H7 (cell line): ENCODE measurements around the gene KLK12. TPM values are rescaled to one million over a fixed set of nuclear protein-coding genes. Genes with fewer than 3 reads are reported as not detected.

Source experiments
- DNase-seq: peaks from one replicate; pipeline ENCODE4 v3.0.0; 2012
- H3K27me3 ChIP-seq: 2 replicates; pipeline ENCODE4 v1.6.0; 2011; ENCODE audit warnings: mild to moderate bottlenecking, low read length; ENCODE audit not compliant: control insufficient read depth, insufficient read depth
- H3K36me3 ChIP-seq: replicated peaks from 2 replicates; pipeline ENCODE4 v1.5.1; 2011; ENCODE audit warnings: low read length; ENCODE audit not compliant: control insufficient read depth, insufficient read depth
- H3K4me3 ChIP-seq: 2 replicates; pipeline ENCODE4 v1.5.1; 2011; ENCODE audit warnings: low read depth, mild to moderate bottlenecking, control low read depth, low read length, moderate library complexity; ENCODE audit not compliant: insufficient read depth
- total RNA-seq: library from RNA; depleted of rRNA; stranded (reverse); fragments of >200 nt; shearing (Covaris generic); gene quantifications from 2 replicates; pipeline ENCODE4 v1.2.3, GENCODE V29; 2014

KLK12 gene
- total RNA-seq, 1 experiment from 2014 or later = not detected

DNA sequence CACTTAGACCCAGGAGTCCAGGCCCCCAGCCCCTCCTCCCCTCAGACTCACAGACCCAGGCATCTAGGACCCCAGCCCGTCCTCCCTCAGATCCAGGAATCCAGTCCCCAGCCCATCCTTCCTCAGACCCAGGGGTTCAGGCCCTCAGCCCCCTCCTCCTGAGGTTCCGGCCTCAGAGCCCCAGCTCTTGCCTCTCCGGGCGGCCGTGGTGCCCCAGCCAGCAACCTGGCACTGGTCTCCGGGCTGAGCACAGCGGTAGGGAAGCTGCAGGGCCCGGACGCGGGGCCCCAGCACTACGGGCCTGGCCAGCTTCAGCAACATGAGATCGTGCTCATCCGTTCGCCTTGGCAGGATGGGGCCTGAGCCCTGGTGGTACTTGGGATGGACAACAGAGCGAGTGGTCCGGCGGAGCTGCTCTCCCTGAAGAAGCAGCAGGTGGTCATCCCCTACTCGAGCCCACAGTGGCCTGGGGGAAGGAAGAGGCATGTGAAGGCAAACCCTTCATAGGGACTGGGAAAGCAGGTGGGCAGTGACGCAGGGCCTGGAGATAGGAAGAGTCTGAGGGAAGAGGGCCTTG, 19.0 kb downstream of the KLK12 start:
- H3K36me3 ChIP-seq = no peaks in the 10 kb centered on the region
- H3K27me3 ChIP-seq = peaks cover 31% of the 10 kb centered on the region
- peak; percentile 37 for DNase-seq
- no peak overlapping the region for H3K4me3 ChIP-seq

DNA sequence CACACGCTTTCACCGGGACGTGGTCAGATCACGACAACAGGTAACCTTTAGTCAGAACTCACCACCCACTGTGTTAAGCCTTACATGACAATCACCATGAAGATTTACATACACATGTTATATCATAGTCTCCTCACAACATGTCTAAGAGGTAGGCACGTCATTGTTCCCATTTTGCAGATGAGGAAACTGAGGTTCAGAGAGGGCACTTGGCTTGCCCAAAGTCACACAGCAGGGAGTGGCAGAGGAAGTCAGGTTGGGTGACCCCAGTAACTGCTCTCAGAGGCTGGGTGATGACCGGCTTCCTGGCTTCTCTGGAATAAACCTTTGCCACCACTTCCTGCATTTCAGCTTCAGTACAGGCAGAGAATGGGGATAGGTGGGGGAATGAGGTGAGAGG, 20.6 kb downstream of the KLK12 start:
- Histone ChIP-seq H3K36me3 (no peaks in the 10 kb centered on the region), H3K27me3 (peaks cover 29% of the 10 kb centered on the region), H3K4me3 (no peak overlapping the region)
- DNase-seq = no peak

DNA sequence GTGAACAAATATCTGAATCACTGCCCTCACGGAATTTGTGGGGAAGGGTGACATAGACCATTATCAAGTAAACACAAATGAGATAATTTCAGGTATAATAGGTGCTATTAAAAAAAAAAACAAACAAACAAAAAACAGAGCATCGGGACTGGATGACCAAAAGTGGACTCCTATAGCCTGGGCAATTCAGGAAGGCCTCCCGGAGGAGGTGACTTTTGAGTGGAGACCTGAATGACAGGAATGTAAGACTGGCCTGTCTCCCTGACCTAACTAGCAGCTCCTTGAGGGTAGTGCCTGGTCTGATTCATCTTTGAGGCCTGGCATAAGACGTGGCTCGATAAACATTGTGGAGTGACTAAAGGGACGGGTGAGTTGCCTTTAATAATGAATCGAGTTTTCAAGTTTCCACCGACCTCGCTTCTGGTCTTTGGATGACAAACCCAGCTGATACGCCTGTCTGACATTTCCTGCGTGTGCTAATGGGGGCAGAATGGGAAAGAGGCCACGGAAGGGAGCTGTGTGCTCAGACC, 22.1 kb downstream of the KLK12 start:
- no peak for DNase-seq
- H3K27me3 ChIP-seq = peaks cover 18% of the 10 kb centered on the region

DNA sequence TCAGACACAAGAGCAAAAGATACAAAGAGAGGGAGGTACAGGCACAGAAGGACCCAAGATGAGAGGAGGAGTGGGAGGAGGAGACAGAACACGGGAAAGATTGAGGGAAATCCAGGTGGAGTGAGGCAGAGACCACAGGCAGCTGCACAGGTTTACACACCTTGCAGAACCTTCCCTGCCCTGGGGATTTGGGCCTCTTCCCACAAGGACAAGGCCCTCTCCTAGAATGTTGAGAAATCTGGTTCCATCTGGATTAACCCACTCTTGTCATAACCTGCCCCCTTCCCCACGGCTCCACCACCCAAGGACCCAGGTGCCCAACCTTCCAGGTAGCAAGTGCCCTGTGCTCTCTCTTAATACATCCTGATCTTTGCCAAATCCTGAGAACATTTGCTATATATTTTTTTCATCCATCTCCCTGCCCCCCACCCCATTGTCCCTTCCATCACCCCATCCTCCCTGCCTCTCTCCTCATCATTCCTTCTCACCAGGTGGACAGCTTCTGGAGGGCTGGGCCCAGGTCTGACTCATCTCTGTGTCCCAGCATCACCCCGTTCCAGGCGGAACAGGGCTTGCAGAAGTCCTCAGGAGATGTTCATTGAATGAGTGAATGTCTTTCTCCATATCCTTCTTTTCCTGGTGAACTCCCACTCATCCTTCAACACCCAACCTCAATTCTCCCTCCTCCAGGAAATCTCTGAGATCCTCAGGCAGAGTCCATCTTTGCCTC, 24.6 kb downstream of the KLK12 start:
- H3K4me3 ChIP-seq = no peak overlapping the region
- DNase-seq = no peak
- no peaks in the 10 kb centered on the region for H3K36me3 ChIP-seq
- peaks cover 12% of the 10 kb centered on the region; the same call in 1 of the 2 replicates for H3K27me3 ChIP-seq

More for the DNA sequence above, 22.1 kb downstream of the KLK12 start:
- Histone ChIP-seq H3K36me3 (no peaks in the 10 kb centered on the region), H3K4me3 (no peak overlapping the region)

DNA sequence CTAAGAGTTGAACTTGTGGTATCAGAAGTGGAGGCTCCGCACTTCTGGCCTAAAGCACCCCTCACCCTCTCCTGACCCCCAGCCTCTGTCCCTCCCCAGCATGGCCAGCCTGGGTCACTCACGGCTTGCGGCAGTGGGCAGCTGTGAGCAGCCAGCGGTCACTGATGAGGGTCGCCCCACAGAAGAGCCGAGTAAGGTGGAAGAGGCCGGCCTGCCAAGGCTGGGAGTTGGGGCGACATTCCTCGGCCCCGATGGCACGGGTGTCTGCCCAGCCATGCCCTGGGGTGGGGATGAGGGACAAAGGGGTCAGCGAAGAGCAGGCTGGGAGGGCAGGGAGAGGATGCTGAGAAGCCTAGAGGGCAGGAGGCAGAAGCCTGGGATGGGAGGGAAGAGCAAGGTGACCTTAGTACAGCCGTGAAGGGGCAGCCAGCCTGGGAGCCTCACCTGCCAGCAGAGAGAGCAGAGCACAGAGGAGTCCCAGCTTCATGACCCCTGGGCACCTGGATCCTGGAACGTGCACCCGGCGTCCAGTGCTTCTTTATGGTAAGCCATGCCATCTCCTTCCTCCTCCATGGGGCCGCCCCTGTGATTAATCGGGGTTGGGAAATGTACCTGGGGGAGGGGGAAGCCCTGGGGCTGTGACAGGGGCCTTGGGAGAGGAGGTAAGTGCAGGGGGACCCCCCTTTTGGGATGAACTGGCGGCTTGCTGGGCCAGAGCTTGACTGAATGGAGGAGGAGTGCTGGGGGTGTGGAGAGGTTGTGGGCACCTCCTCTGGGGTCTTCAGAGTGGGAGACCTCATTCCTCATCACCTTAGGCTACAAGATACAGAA, 25.5 kb downstream of the KLK12 start:
- Histone ChIP-seq H3K27me3 (peaks cover 12% of the 10 kb centered on the region; the same call in 1 of the 2 replicates), H3K4me3 (no peak overlapping the region), H3K36me3 (no peaks in the 10 kb centered on the region)
- peak; percentile 29 for DNase-seq

DNA sequence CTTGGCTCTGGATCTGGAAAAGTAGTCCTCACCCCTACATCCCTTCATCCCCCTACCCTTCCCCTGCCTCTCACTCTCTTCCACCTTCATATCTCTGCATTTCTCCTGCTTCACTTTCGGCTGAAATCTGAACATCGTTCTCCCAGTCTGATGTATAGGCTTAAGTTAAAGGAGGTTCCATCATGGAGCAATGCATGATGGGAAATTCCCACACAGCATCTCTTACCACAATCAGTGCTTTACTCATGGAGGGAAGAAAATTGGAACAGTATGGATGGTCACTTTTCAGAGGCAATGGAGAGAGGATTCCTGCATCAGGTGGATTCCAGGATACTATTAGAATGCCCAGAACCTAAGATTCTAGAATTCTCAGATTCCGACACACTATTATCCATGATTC, 27.3 kb downstream of the KLK12 start:
- Histone ChIP-seq H3K27me3 (peaks cover 10% of the 10 kb centered on the region; the same call in 1 of the 2 replicates), H3K36me3 (no peaks in the 10 kb centered on the region), H3K4me3 (no peak overlapping the region)
- no peak for DNase-seq

DNA sequence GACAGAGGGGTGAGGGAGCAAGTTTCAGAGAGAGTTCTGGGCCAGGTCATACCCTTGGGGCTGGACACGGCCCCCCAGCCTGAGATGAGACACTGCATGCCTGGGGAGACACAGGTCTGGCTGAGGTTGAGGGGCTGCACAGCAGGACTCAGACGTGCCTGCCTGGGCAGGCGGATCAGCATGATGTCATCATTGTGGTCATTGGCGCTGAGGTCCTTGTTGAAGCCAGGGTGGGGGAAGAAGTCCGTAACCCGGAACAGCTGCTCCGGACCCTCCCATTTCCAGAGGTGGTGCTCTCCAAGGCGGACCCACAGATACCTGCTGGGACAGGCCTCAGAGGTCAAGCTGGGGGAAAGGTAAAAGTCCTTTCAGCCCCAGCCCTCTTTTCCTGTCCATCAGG, 28.4 kb downstream of the KLK12 start:
- DNase-seq = peak; percentile 22
- H3K4me3 ChIP-seq = no peak overlapping the region

DNA sequence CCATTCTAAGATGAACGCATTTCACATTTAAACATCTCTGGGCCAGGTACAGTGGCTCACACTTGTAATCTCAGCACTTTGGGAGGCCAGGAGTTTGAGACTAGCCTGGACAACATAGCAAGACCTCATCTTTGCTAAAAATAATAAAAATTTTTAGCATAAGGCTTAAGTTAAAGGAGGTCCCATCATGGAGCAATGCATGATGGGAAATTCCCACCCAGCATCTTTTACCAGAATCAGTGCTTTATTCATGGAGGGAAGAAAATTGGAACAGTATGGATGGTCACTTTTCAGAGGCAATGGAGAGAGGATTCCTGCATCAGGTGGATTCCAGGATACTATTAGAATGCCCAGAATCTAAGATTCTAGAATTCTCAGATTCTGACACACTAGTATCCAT, 29.6 kb downstream of the KLK12 start:
- no peaks in the 10 kb centered on the region for H3K36me3 ChIP-seq
- peaks cover 15% of the 10 kb centered on the region; the same call in 1 of the 2 replicates for H3K27me3 ChIP-seq
- no peak for DNase-seq
- H3K4me3 ChIP-seq = no peak overlapping the region

More for the DNA sequence above, 28.4 kb downstream of the KLK12 start:
- Histone ChIP-seq H3K27me3 (peaks cover 10% of the 10 kb centered on the region; the same call in 1 of the 2 replicates), H3K36me3 (no peaks in the 10 kb centered on the region)

DNA sequence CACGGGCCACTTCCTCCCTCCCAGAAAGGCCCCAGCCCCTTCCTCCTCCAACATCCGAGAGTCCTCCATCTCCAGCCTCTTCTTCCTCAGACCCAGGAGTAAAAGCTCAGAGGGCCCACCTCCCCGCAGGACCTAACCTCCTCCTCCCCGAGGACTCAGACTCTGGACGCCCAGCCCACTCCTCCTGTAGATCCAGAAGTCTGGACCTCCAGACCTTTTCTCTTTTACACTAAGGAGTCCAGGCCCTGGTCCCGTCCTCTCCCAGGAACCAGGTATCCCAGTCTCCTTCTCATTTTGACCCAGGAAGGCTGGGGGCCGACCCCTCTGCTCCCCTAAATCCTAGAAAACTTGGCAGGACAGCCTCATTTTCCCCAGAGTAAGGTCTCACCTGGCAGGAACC, 31.5 kb downstream of the KLK12 start:
- peak; percentile 23 for DNase-seq
- Histone ChIP-seq H3K4me3 (no peak overlapping the region), H3K36me3 (no peaks in the 10 kb centered on the region), H3K27me3 (peaks cover 10% of the 10 kb centered on the region; the same call in 1 of the 2 replicates)

DNA sequence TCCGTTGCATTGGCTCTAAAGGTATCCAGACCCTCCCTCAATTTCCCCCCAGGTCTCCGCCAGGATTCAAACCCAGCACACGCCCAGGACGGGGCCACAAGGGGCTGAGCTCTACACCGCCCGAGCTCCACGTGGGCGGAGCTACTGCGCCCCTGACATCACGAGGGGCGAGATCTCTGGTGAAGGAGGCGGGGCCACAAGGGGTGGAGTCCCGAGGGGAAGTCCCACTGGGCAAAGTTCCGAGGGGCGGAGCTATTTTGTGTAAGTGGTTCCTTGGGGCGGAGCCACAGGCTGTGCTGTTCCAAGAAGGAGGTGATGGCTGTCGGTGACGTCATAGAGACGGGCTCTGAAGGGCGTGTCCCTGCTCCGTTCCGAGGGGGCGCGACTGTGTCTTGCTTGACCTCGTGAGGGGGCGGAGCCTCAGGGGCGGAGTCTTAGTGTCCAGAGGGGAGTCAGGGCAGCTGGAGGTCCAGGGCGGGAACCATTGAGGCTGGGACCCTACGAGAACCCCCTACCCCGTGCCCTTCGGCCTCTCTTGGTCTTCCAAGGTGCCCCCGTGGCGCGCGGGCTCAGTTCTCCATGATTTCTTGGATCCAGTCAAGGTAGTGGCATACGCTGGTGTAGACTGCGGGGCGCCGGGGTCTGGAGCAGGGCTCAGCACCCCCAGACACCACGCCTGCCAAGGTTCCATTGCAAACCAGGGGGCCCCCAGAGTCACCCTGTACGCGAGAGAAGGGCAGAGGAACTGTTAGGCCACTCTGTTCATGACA, 32.1 kb downstream of the KLK12 start:
- peak; percentile 94 for DNase-seq
- H3K27me3 ChIP-seq = peaks cover 14% of the 10 kb centered on the region; the same call in 1 of the 2 replicates
- H3K4me3 ChIP-seq = peak overlapping the region; percentile 73
- H3K36me3 ChIP-seq = no peaks in the 10 kb centered on the region

DNA sequence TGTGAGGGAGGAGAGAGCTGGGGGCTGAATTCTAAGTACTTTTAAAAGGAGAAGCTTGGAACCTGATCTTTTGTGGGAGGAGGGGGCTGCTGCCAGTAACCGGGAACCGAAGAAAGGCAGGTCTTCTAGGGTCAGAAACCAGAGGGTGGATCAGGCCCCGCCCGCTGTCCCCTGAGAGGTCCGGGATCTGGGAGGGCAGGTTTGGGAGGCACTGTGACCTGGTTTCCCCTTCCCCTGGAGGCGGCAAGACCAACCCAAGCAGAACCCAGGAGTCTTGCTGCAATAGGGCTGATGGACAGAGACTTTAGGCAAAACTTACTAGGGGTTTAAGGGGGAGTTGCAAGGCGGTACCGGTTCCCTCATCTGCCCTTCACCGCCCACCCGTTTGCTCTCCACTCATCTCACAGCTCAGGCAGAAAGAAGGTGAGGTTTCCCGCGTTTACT, 32.7 kb downstream of the KLK12 start:
- no peaks in the 10 kb centered on the region for H3K36me3 ChIP-seq
- DNase-seq = peak; percentile 71
- peak overlapping the region; percentile 73 for H3K4me3 ChIP-seq
- H3K27me3 ChIP-seq = peaks cover 11% of the 10 kb centered on the region; the same call in 1 of the 2 replicates

DNA sequence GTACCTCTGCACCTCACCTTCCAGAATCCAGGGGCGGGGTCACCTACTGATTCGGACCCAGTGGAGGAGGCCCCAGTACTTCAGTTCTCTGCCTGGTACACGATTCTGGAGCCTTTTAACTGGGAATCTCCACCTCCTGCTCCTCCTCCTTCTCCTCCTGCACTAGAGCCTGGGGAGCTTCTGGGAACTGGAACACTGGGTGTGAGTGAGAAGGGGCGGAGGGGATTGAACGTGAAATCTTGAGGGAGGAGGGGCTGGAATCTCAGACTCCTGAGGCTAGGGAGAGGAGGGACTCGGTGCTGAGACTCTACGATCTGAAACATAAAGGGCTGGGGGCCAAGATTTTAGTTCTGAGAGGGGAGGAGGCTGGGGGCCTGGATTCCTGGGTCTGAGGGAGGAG, 33.3 kb downstream of the KLK12 start, which contains the start of gene KLK8:
Gene KLK8 (minus strand): TSS at position 90 of the 400 bp plus-strand sequence. CDS start 437 bp downstream, outside the sequence.
- DNase-seq = peak; percentile 51
- Histone ChIP-seq H3K36me3 (no peaks in the 10 kb centered on the region), H3K27me3 (peaks cover 9% of the 10 kb centered on the region; the same call in 1 of the 2 replicates), H3K4me3 (peak within 1 kb of the TSS; percentile 73)

DNA sequence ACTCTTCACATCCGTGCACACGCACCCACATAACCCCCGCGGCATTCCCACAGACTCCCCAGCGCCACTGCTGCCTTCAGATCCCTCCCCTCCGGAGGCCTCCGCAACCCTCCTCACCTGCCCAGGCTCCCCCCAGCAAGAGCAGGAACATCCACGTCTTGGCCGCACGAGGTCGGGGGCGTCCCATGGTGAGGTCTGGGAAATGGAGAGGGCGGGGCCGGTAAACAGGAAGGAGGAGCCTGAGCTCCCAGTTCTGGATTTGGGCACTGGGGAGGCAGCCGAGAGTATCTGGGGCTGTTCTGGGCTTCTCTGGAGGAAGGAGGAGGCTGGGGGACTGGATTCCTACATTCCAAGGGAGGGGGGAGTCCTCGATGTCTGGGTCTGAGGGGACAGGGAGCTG, 33.8 kb downstream of the KLK12 start:
- H3K27me3 ChIP-seq = peaks cover 9% of the 10 kb centered on the region; the same call in 1 of the 2 replicates
- H3K36me3 ChIP-seq = no peaks in the 10 kb centered on the region
- H3K4me3 ChIP-seq = peak overlapping the region; percentile 73
- peak; percentile 88 for DNase-seq
